Measurements from ENCODE around the gene CD300C.

- TF ChIP-seq ATF3 (CRISPR knock-in tag; conservative IDR thresholded peaks at IDR 0.05): no peak
- TF ChIP-seq JUN (CRISPR knock-in tag; IDR thresholded peaks at IDR 0.05): no peak
- TF ChIP-seq SP1 (CRISPR knock-in tag; conservative IDR thresholded peaks at IDR 0.05): no peak
- no peak for TF ChIP-seq CTCF (IDR thresholded peaks at IDR 0.05)
- TF ChIP-seq IRF1 (CRISPR knock-in tag; IDR thresholded peaks at IDR 0.05): no peak
- TF ChIP-seq MAX (CRISPR knock-in tag; IDR thresholded peaks at IDR 0.05): no peak
- no peak for TF ChIP-seq USF1 (CRISPR knock-in tag; IDR thresholded peaks at IDR 0.05)
- TF ChIP-seq KAT7 (CRISPR knock-in tag; IDR thresholded peaks at IDR 0.05; ENCODE audit: borderline replicate concordance): no peak
- TF ChIP-seq E2F1 (CRISPR knock-in tag; IDR thresholded peaks at IDR 0.05): no peak
- TF ChIP-seq ZNF512 (CRISPR knock-in tag; IDR thresholded peaks at IDR 0.05; ENCODE audit: borderline replicate concordance): no peak
Observed at GRCh38 chr17:74525781-74526288, 20.1 kb downstream of the CD300C start.

Measured in WTC11 (cell line).